Stimulated activated CD4-positive, alpha-beta T cell treated with anti-CD3 and anti-CD28 coated beads, Interleukin-1b, Interleukin-23, amount 100 ng/mL, for 48 hours (primary cell): ENCODE results near the gene ISG20.

Source experiments
- DNase-seq: peaks from one replicate; pipeline ENCODE4 v3.0.0-alpha.2; 2020

ISG20 gene

GRCh38 chr15:88695101-88695500 lies 56.3 kb downstream of the ISG20 start:
- DNase-seq: no peak

- no peak for DNase-seq
Measured at GRCh38 chr15:88695691-88696251, 57.0 kb downstream of the ISG20 start.

- DNase-seq: no peak
Measured at GRCh38 chr15:88696254-88696653, 57.4 kb downstream of the ISG20 start.

GRCh38 chr15:88697276-88697675 lies 58.5 kb downstream of the ISG20 start:
- no peak for DNase-seq

GRCh38 chr15:88699861-88700260 lies 61.0 kb downstream of the ISG20 start:
- no peak for DNase-seq

- no peak for DNase-seq
Measured at GRCh38 chr15:88700716-88701115, 61.9 kb downstream of the ISG20 start.

- DNase-seq: no peak
Measured at GRCh38 chr15:88701561-88702095, 62.8 kb downstream of the ISG20 start.

GRCh38 chr15:88702983-88703382 lies 64.2 kb downstream of the ISG20 start:
- DNase-seq: no peak

GRCh38 chr15:88703533-88703932 lies 64.7 kb downstream of the ISG20 start:
- no peak for DNase-seq

- no peak for DNase-seq
Measured at GRCh38 chr15:88704791-88705768, 66.3 kb downstream of the ISG20 start.

- DNase-seq: no peak
Measured at GRCh38 chr15:88705769-88706165, 67.0 kb downstream of the ISG20 start.
